ENCODE data around the gene UNC45A. TPM values are rescaled to one million over a fixed set of nuclear protein-coding genes. Genes with fewer than 3 reads are reported as not detected.
A peak's percentile ranks its signal among the peaks of the same experiment; 100 is the strongest.

The UNC45A gene
- total and polyA plus RNA-seq, 10 donors: 32.2 to 59.5 (median 42.3) TPM

DNA sequence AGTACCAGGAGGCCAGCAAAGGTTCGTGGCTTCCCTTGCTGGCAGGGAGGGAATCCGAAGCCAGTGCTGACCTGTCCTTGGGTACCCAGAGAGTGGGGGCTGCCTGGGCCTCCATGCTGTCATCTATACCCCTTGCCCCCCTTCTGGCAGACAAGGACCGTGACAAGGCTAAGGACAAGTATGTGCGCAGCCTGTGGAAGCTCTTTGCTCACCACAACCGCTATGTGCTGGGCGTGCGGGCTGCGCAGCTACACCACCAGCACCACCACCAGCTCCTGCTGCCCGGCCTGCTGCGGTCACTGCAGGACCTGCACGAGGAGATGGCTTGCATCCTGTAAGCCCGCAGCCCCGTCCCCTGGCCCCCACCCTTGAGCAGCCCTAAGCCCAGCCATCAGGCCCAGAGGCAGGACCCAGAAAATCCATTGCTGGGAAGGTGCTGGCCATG lies 48.0 kb upstream of the UNC45A start:
- intact Hi-C loops (cut with DNase I; ENCODE audit: low total_unique reads): loop anchor here (5.0 to 10.0 kb wide), 2 partner anchors 52 to 170 kb away; partner anchors contain the start of gene BLM
- H3K36me3 ChIP-seq: peaks cover 0 to 74% (median 48%) of the 10 kb centered on the region in 6 donors

GRCh38 chr15:90889313-90889730 lies 45.8 kb upstream of the UNC45A start:
- Histone ChIP-seq H3K4me1 (peaks cover 23 to 99% (median 71%) of the 10 kb centered on the region in 6 donors), H3K9me3 (no peaks in the 10 kb centered on the region), H3K36me3 (peaks cover 9 to 83% (median 66%) of the 10 kb centered on the region in 6 donors), H3K4me3 (peak overlapping the region in 4 of 8 donors; percentile 0 to 80 (median 14)), H3K27ac (peak overlapping the region in 5 of 8 donors; percentile 42 to 98 (median 97)), H3K27me3 (replicated peaks in 1 of 7) (peaks cover 0 to 12% (median 0%) of the 10 kb centered on the region in 7 donors)
- intact Hi-C loops (cut with DNase I; ENCODE audit: low total_unique reads): loop anchor here (5.0 to 10.0 kb wide), 2 partner anchors 55 to 172 kb away; partner anchors contain the start of gene BLM
- TF ChIP-seq POLR2AphosphoS5 (IDR thresholded peaks at IDR 0.05) (peak; percentile 43 to 79 (median 65)), POLR2A (IDR thresholded peaks at IDR 0.05) (no peak)
- TF ChIP-seq, protein P1, sequence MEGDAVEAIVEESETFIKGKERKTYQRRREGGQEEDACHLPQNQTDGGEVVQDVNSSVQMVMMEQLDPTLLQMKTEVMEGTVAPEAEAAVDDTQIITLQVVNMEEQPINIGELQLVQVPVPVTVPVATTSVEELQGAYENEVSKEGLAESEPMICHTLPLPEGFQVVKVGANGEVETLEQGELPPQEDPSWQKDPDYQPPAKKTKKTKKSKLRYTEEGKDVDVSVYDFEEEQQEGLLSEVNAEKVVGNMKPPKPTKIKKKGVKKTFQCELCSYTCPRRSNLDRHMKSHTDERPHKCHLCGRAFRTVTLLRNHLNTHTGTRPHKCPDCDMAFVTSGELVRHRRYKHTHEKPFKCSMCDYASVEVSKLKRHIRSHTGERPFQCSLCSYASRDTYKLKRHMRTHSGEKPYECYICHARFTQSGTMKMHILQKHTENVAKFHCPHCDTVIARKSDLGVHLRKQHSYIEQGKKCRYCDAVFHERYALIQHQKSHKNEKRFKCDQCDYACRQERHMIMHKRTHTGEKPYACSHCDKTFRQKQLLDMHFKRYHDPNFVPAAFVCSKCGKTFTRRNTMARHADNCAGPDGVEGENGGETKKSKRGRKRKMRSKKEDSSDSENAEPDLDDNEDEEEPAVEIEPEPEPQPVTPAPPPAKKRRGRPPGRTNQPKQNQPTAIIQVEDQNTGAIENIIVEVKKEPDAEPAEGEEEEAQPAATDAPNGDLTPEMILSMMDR (IDR thresholded peaks at IDR 0.05 in 8 of 11, conservative IDR thresholded peaks at IDR 0.05 in 3 of 11): no peak
- 67 to 79% (median 72%) methylated on average over 7 to 18 of the region's 18 CpGs for WGBS, 5 donors
- DNase-seq: peak; percentile 75

More for the DNA sequence above, 48.0 kb upstream of the UNC45A start:
- H3K27me3 ChIP-seq (replicated peaks in 1 of 7): peaks cover 0 to 15% (median 0%) of the 10 kb centered on the region in 7 donors
- DNase-seq: peak; percentile 76
- peaks cover 34 to 99% (median 84%) of the 10 kb centered on the region in 6 donors for H3K4me1 ChIP-seq
- peak overlapping the region in 7 of 8 donors; percentile 54 to 80 (median 63) for H3K4me3 ChIP-seq
- TF ChIP-seq POLR2AphosphoS5 (IDR thresholded peaks at IDR 0.05): peak in 2 of 3 donors; percentile 65 to 74
- TF ChIP-seq, protein P1 (IDR thresholded peaks at IDR 0.05 in 8 of 11, conservative IDR thresholded peaks at IDR 0.05 in 3 of 11): no peak
- H3K9me3 ChIP-seq: no peaks in the 10 kb centered on the region
- 69 to 89% (median 76%) methylated on average over 6 to 13 of the region's 13 CpGs for WGBS, 5 donors
- H3K27ac ChIP-seq: peak overlapping the region in 7 of 8 donors; percentile 46 to 98 (median 97)

DNA sequence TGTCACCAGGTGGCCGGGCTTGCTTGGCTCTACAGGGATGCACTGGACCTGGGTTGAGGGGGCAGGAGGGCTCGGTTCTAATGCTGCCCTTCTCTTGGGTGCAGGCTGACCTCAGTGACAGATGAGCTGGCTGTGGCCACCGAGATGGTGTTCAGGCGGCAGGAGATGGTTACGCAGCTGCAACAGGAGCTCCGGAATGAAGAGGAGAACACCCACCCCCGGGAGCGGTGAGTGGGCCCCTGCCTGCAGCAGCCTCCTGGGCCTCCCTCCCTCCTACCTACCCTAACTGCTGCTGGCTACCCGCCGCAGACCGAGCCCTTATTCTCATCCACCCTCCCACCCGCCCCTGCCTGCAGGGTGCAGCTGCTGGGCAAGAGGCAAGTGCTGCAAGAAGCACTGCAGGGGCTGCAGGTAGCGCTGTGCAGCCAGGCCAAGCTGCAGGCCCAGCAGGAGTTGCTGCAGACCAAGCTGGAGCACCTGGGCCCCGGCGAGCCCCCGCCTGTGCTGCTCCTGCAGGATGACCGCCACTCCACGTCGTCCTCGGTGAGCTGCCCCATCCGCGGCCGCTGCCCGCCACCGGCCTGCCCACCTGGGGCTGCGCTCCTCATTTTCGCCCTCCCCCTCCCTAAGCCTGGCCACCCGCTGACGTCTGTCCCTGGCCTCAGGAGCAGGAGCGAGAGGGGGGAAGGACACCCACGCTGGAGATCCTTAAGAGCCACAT lies 45.2 kb upstream of the UNC45A start:
- Histone ChIP-seq H3K9me3 (no peaks in the 10 kb centered on the region), H3K4me3 (peak overlapping the region in 4 of 8 donors; percentile 0 to 80 (median 14)), H3K27ac (peak overlapping the region in 5 of 8 donors; percentile 27 to 98 (median 42)), H3K4me1 (peaks cover 23 to 99% (median 68%) of the 10 kb centered on the region in 6 donors), H3K27me3 (replicated peaks in 1 of 7) (peaks cover 0 to 8% (median 0%) of the 10 kb centered on the region in 7 donors), H3K36me3 (peaks cover 9 to 89% (median 69%) of the 10 kb centered on the region in 6 donors)
- peak in 2 of 3 donors; percentile 19 to 66 for TF ChIP-seq POLR2AphosphoS5 (IDR thresholded peaks at IDR 0.05)
- TF ChIP-seq, protein P1 (IDR thresholded peaks at IDR 0.05 in 8 of 11, conservative IDR thresholded peaks at IDR 0.05 in 3 of 11): no peak
- 80 to 93% (median 85%) methylated on average over 24 to 31 of the region's 31 CpGs for WGBS, 5 donors
- peak; percentile 74 for DNase-seq
- intact Hi-C loops (cut with DNase I; ENCODE audit: low total_unique reads): loop anchor here (5.0 to 10.0 kb wide), 2 partner anchors 55 to 173 kb away; partner anchors contain the start of gene BLM

DNA sequence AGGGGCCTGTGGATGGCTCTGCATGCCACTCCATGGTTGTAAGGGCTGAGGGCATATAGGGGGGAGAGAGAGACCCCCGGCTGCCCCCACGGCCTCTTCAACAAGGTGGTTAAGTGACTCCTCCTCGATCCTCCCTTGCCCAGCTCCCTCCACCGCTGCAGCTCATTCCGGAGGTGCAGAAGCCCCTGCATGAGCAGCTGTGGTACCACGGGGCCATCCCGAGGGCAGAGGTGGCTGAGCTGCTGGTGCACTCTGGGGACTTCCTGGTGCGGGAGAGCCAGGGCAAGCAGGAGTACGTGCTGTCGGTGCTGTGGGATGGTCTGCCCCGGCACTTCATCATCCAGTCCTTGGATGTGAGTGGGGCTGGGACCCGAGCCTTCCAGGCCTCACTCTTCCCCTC lies 44.2 kb upstream of the UNC45A start:
- peaks cover 9 to 99% (median 77%) of the 10 kb centered on the region in 6 donors for H3K36me3 ChIP-seq
- 74 to 100% (median 76%) methylated on average over 10 to 12 of the region's 12 CpGs for WGBS, 5 donors

More for the DNA sequence above, 44.2 kb upstream of the UNC45A start:
- H3K4me3 ChIP-seq: peak overlapping the region in 2 of 8 donors; percentile 13 to 80
- no peaks in the 10 kb centered on the region for H3K9me3 ChIP-seq
- TF ChIP-seq POLR2A (IDR thresholded peaks at IDR 0.05): no peak
- TF ChIP-seq, protein P1 (IDR thresholded peaks at IDR 0.05 in 8 of 11, conservative IDR thresholded peaks at IDR 0.05 in 3 of 11): no peak
- TF ChIP-seq POLR2AphosphoS5 (IDR thresholded peaks at IDR 0.05): peak in 2 of 3 donors; percentile 33 to 54
- peak overlapping the region in 5 of 8 donors; percentile 27 to 98 (median 33) for H3K27ac ChIP-seq
- H3K27me3 ChIP-seq (replicated peaks in 1 of 7): peaks cover 0 to 8% (median 0%) of the 10 kb centered on the region in 7 donors
- peaks cover 13 to 99% (median 68%) of the 10 kb centered on the region in 6 donors for H3K4me1 ChIP-seq
- intact Hi-C loops (cut with DNase I; ENCODE audit: low total_unique reads): no loop called here
- DNase-seq: peak; percentile 74
